ENCODE measurements around the gene PVR. TPM values are rescaled to one million over a fixed set of nuclear protein-coding genes. Genes with fewer than 3 reads are reported as not detected.
"Not testable (repeated sequence)": the region's sequence is repeated elsewhere in the genome, so short reads cannot be mapped to it uniquely, and the experiment has no call there.

PVR gene
- total RNA-seq, 4 donors from 2014 or later, result 26.2 to 49.0 (median 33.3) TPM

DNA sequence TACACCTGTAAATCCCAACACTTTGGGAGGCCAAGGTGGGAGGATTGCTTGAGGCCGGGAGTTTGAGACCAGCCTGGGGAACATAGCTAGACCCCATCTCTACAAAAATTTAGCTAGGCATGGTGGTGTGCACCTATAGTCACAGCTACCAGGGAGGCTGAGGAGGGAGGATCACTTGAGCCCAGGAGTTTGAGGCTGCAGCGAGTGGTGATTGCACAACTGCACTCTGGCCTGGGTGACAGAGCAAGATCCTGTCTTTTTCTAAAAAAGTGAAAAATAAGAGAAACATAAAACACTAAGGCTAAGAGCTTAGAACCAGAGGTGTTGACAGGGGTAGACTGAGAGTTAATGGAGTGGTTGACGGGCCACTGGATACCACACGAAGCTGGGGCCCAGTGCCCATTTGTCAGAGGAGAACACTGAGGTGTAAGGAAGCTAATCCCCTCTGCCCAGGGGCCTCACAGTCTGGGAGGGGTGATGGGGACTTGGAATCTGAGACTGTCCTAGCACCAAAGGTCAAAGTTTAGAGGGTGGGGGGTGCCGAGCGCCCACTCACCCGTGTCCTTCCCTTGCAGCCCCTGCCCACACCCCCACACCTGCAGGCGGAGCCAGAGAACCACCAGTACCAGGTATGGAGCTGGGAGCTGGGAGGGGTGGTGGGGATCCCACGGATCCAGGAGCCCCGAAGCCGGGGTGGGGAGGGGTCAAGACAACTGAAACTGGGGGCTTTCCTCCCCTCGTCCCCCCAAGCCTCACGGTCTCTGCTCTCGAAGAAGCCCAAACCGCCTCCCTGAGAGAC lies 38.5 kb downstream of the PVR start:
- no peak for DNase-seq
- TF ChIP-seq EP300 (IDR thresholded peaks at IDR 0.05; ENCODE audit: low read depth), result no peak
- no peak for TF ChIP-seq POLR2A (IDR thresholded peaks at IDR 0.05)
- TF ChIP-seq, protein P1, sequence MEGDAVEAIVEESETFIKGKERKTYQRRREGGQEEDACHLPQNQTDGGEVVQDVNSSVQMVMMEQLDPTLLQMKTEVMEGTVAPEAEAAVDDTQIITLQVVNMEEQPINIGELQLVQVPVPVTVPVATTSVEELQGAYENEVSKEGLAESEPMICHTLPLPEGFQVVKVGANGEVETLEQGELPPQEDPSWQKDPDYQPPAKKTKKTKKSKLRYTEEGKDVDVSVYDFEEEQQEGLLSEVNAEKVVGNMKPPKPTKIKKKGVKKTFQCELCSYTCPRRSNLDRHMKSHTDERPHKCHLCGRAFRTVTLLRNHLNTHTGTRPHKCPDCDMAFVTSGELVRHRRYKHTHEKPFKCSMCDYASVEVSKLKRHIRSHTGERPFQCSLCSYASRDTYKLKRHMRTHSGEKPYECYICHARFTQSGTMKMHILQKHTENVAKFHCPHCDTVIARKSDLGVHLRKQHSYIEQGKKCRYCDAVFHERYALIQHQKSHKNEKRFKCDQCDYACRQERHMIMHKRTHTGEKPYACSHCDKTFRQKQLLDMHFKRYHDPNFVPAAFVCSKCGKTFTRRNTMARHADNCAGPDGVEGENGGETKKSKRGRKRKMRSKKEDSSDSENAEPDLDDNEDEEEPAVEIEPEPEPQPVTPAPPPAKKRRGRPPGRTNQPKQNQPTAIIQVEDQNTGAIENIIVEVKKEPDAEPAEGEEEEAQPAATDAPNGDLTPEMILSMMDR (IDR thresholded peaks at IDR 0.05), result no peak
- no peak for TF ChIP-seq POLR2AphosphoS5 (IDR thresholded peaks at IDR 0.05)
- peak overlapping the region in 1 of 4 donors; percentile 55 for H3K27ac ChIP-seq
- WGBS, 2 donors (ENCODE audit: low coverage in 1 of 2), result 84 to 90% methylated on average over 2 to 15 of the region's 15 CpGs
- no peak overlapping the region for H3K4me3 ChIP-seq
- H3K9me3 ChIP-seq, result no peaks in the 10 kb centered on the region
- no peaks in the 10 kb centered on the region for H3K36me3 ChIP-seq
- H3K4me1 ChIP-seq, result peaks cover 0 to 23% (median 8%) of the 10 kb centered on the region in 4 donors
- intact Hi-C loops (cut with DNase I; ENCODE audit: low total_unique reads), result no loop called here
- no peaks in the 10 kb centered on the region for H3K27me3 ChIP-seq
- in situ Hi-C loops (cut with MboI; ENCODE audit: low pct_ligation_motif_present in 1 of 4, low pct_unique_long_range_greater_than_20kb in 1 of 4, low sequenced_read_pairs in 3 of 4), result no loop called here

GRCh38 chr19:44682807-44683206 lies 39.1 kb downstream of the PVR start:
- Histone ChIP-seq H3K4me1 (peaks cover 0 to 23% (median 8%) of the 10 kb centered on the region in 4 donors), H3K36me3 (no peaks in the 10 kb centered on the region), H3K4me3 (no peak overlapping the region), H3K9me3 (no peaks in the 10 kb centered on the region), H3K27ac (no peak overlapping the region), H3K27me3 (no peaks in the 10 kb centered on the region)
- DNase-seq, result no peak
- in situ Hi-C loops (cut with MboI; ENCODE audit: low pct_ligation_motif_present in 1 of 4, low pct_unique_long_range_greater_than_20kb in 1 of 4, low sequenced_read_pairs in 3 of 4) (no loop called here), intact Hi-C loops (cut with DNase I; ENCODE audit: low total_unique reads) (no loop called here)
- 67 to 82% methylated on average over 2 of the region's 2 CpGs for WGBS, 2 donors (ENCODE audit: low coverage in 1 of 2)
- TF ChIP-seq, protein P1 (IDR thresholded peaks at IDR 0.05), result no peak
- no peak for TF ChIP-seq POLR2AphosphoS5 (IDR thresholded peaks at IDR 0.05)
- TF ChIP-seq EP300 (IDR thresholded peaks at IDR 0.05; ENCODE audit: low read depth), result no peak
- no peak for TF ChIP-seq POLR2A (IDR thresholded peaks at IDR 0.05)

DNA sequence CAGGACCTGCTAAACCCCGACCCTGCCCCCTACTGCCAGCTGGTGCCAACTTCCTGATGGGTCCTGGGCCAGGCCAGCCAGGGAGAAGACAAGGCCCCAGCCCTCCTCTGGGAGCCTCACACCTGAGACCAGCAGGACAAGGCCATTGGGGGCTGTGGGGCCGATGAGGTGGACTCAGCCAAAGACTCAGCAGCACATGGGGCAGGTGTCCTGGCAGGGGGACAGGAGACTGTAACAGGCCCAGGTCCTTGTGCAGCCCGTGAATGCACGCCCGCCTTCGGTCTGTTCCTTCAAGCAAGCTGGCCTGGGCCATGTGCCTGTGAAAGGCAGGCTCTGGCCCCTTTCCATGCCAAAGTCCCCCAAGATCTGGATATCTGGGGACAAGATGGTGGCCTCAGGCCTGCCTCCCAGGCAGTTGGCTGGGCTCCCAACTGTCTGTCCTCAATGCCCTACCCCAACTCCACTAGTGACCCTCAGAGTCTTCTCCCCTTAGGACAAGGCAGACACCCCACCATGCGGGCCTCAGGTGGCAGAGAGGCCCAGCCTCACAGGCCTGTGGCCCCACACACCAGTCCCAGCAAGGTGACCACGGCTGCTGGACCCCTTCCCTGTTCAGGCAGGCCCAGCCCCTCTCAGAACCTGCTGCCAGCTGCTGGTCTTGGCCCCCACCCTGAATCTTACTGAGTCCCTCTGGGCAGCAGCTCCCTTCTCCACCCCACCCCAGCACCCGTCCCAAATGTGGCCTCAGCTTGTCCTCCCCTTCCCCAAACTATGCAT lies 39.9 kb downstream of the PVR start:
- Histone ChIP-seq H3K9me3 (no peaks in the 10 kb centered on the region), H3K4me3 (no peak overlapping the region), H3K27ac (no peak overlapping the region), H3K4me1 (peaks cover 0 to 23% (median 9%) of the 10 kb centered on the region in 4 donors), H3K36me3 (no peaks in the 10 kb centered on the region), H3K27me3 (no peaks in the 10 kb centered on the region)
- intact Hi-C loops (cut with DNase I; ENCODE audit: low total_unique reads), result no loop called here
- WGBS, 2 donors (ENCODE audit: low coverage in 1 of 2), result 84% methylated on average over 9 of the region's 9 CpGs; no CpG with 5 or more reads in 1 of the 2 donors
- no peak for DNase-seq
- TF ChIP-seq, protein P1 (IDR thresholded peaks at IDR 0.05), result no peak
- no peak for TF ChIP-seq POLR2AphosphoS5 (IDR thresholded peaks at IDR 0.05)
- TF ChIP-seq POLR2A (IDR thresholded peaks at IDR 0.05), result no peak
- TF ChIP-seq EP300 (IDR thresholded peaks at IDR 0.05; ENCODE audit: low read depth), result no peak
- in situ Hi-C loops (cut with MboI; ENCODE audit: low pct_ligation_motif_present in 1 of 4, low pct_unique_long_range_greater_than_20kb in 1 of 4, low sequenced_read_pairs in 3 of 4), result no loop called here

DNA sequence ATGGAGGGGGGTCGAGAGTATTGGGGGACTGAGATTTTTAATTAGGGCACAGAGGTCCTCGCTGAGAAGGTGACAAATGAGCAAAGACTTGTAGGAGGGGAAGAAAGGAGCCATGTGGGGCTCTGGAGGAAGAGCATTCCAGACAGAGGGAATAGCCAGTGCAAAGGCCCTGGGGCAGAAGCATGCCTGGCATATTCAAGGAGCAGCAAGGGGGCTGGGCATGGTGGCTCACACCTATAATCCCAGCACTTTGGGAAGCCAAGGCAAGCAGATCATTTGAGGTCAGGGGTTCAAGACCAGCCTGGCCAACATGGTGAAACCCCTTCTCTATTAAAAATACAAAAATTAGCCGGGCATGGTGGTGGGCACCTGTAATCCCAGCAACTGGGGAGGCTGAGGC lies 40.7 kb downstream of the PVR start:
- DNase-seq; H3K4me3 ChIP-seq; H3K36me3 ChIP-seq; H3K27ac ChIP-seq; in situ Hi-C loops (cut with MboI; ENCODE audit: low pct_ligation_motif_present in 1 of 4, low pct_unique_long_range_greater_than_20kb in 1 of 4, low sequenced_read_pairs in 3 of 4); H3K27me3 ChIP-seq; intact Hi-C loops (cut with DNase I; ENCODE audit: low total_unique reads); H3K9me3 ChIP-seq: not testable (repeated sequence)
- 78 to 83% methylated on average over 1 to 3 of the region's 3 CpGs for WGBS, 2 donors (ENCODE audit: low coverage in 1 of 2)
- H3K4me1 ChIP-seq, result peaks cover 0 to 29% (median 14%) of the 10 kb centered on the region in 4 donors
